HepG2 (cell line): Measurements from ENCODE around the gene SAMD4A. TPM values are rescaled to one million over a fixed set of nuclear protein-coding genes. Genes with fewer than 3 reads are reported as not detected.

Experiments
- ASH2L ChIP-seq: fragments of 300-600, 200-600 bp; sonication (generic); IDR thresholded peaks from 2 replicates; pipeline ENCODE4 v1.7.0; 2017; ENCODE audit warnings: low read depth, mild to moderate bottlenecking, moderate library complexity, mixed read lengths, low read length; ENCODE audit not compliant: insufficient read length
- ETV5 ChIP-seq: IDR thresholded peaks from 2 replicates; pipeline ENCODE4 v1.6.1; 2018; ENCODE audit warnings: missing biosample characterization, missing genetic modification reagents, inconsistent platforms, borderline replicate concordance
- MAX ChIP-seq: IDR thresholded peaks from 2 replicates; pipeline ENCODE4 v1.6.1; 2012; ENCODE audit warnings: inconsistent platforms
- NFIB ChIP-seq: sonication (generic); formaldehyde crosslinking; IDR thresholded peaks from 2 replicates; pipeline ENCODE4 v1.9.0; 2021; ENCODE audit warnings: missing genetic modification reagents, mild to moderate bottlenecking, borderline replicate concordance
- PHF20 ChIP-seq: sonication (generic); formaldehyde crosslinking; IDR thresholded peaks from 2 replicates; pipeline ENCODE4 v1.5.0; 2020; ENCODE audit warnings: mild to moderate bottlenecking, missing genetic modification reagents
- POLR2A ChIP-seq, 2 experiments: IDR thresholded peaks; 2 replicates each; pipeline ENCODE4 v1.6.1; 2011; ENCODE audit warnings: low read depth in 2 of 2, low read length in 2 of 2, mild to moderate bottlenecking in 1 of 2, moderate library complexity in 1 of 2; ENCODE audit not compliant: insufficient read depth in 1 of 2
- SETDB1 ChIP-seq: sonication (generic); formaldehyde crosslinking; IDR thresholded peaks from 2 replicates; pipeline ENCODE4 v1.5.1; 2020; ENCODE audit warnings: missing genetic modification reagents, mild to moderate bottlenecking, borderline replicate concordance
- SMYD3 ChIP-seq: sonication (generic); formaldehyde crosslinking; IDR thresholded peaks from 2 replicates; pipeline ENCODE4 v1.8.1; 2023; ENCODE audit warnings: mild to moderate bottlenecking, missing genetic modification reagents
- ZBTB25 ChIP-seq: IDR thresholded peaks from 2 replicates; pipeline ENCODE4 v1.6.1; 2018; ENCODE audit warnings: missing genetic modification reagents
- ZBTB3 ChIP-seq: sonication (generic); formaldehyde crosslinking; IDR thresholded peaks from 2 replicates; pipeline ENCODE4 v1.4.0; 2020; ENCODE audit warnings: low read depth, mild to moderate bottlenecking, moderate library complexity, missing genetic modification reagents, borderline replicate concordance
- ZMYM4 ChIP-seq: sonication (generic); formaldehyde crosslinking; IDR thresholded peaks from 2 replicates; pipeline ENCODE4 v1.8.1; 2023; ENCODE audit warnings: mild to moderate bottlenecking, missing genetic modification reagents
- ZNF207 ChIP-seq: fragments of 450-650 bp; IDR thresholded peaks from 2 replicates; pipeline ENCODE4 v1.6.1; 2016; ENCODE audit warnings: antibody characterized with exemption, borderline replicate concordance
- ZNF281 ChIP-seq: sonication (generic); formaldehyde crosslinking; IDR thresholded peaks from 2 replicates; pipeline ENCODE4 v1.4.0; 2020; ENCODE audit warnings: missing genetic modification reagents, borderline replicate concordance
- ZNF296 ChIP-seq: sonication (generic); formaldehyde crosslinking; conservative IDR thresholded peaks from 2 replicates; pipeline ENCODE4 v1.5.0; 2020; ENCODE audit warnings: mild to moderate bottlenecking, missing genetic modification reagents
- ZNF337 ChIP-seq: sonication (generic); formaldehyde crosslinking; IDR thresholded peaks from 2 replicates; pipeline ENCODE4 v1.5.1; 2020; ENCODE audit warnings: missing genetic modification reagents, low read depth, mild to moderate bottlenecking, borderline replicate concordance
- ZNF383 ChIP-seq: sonication (generic); formaldehyde crosslinking; IDR thresholded peaks from 2 replicates; pipeline ENCODE4 v1.4.0; 2020; ENCODE audit warnings: missing genetic modification reagents, mild to moderate bottlenecking, borderline replicate concordance
- ZNF615 ChIP-seq: sonication (generic); formaldehyde crosslinking; IDR thresholded peaks from 2 replicates; pipeline ENCODE4 v1.5.0; 2020; ENCODE audit warnings: mild to moderate bottlenecking, missing genetic modification reagents, borderline replicate concordance
- polyA plus RNA-seq, 8 experiments: library from polyadenylated mRNA; depleted of rRNA in 3 of 8; stranded (reverse) in 7 of 8; unstranded in 1 of 8; fragments of >200 nt; fragmentation: Illumina TruSeq in 4 of 8; extraction: Trizol in 4 of 8; gene quantifications; 2 replicates each; pipeline versions ENCODE4 v1.2.1 to v1.2.3, GENCODE V29; 2011 to 2016; ENCODE audit warnings: low read depth in 4 of 8, missing spikeins in 1 of 8, mixed read lengths in 1 of 8; ENCODE audit not compliant: insufficient read depth in 1 of 8
- total RNA-seq, 5 experiments: library from RNA; depleted of rRNA; stranded (reverse); fragments of >200 nt; fragmentation: Illumina TruSeq; extraction: Trizol; gene quantifications; 2 replicates each; pipeline ENCODE4 v1.2.3, GENCODE V29; 2016; ENCODE audit warnings: low read depth in 1 of 5
- TF ChIP-seq, protein P1 (sequence below): sonication (generic); formaldehyde crosslinking; IDR thresholded peaks from 2 replicates; pipeline ENCODE4 v1.5.1; 2020; ENCODE audit warnings: missing genetic modification reagents, mild to moderate bottlenecking, borderline replicate concordance
- TF ChIP-seq, protein P2 (sequence below): sonication (generic); formaldehyde crosslinking; IDR thresholded peaks from 2 replicates; pipeline ENCODE4 v1.4.0; 2020; ENCODE audit warnings: missing genetic modification reagents
- TF ChIP-seq, protein P3 (sequence below): fragments of 450-650 bp; IDR thresholded peaks from 2 replicates; pipeline ENCODE4 v1.6.1; 2016
- TF ChIP-seq, protein P4 (sequence below): sonication (generic); formaldehyde crosslinking; IDR thresholded peaks from 2 replicates; pipeline ENCODE4 v1.4.0; 2020; ENCODE audit warnings: missing genetic modification reagents, borderline replicate concordance

SAMD4A gene
- total and polyA plus RNA-seq, 2 of the 13 experiments (the other 11 are each of a cell fraction or from before 2014, with no cell fraction given): 11.8 to 13.0 TPM

GRCh38 chr14:54691525-54692283 is 124.8 kb downstream of the SAMD4A start (continued):
- TF ChIP-seq ZNF383 (CRISPR knock-in tag): no peak
- TF ChIP-seq NFIB (CRISPR knock-in tag): no peak
- no peak for TF ChIP-seq MAX
- TF ChIP-seq ZNF615 (CRISPR knock-in tag): no peak
- no peak for TF ChIP-seq ZNF337
- TF ChIP-seq SMYD3 (CRISPR knock-in tag): no peak
- TF ChIP-seq, protein P1, sequence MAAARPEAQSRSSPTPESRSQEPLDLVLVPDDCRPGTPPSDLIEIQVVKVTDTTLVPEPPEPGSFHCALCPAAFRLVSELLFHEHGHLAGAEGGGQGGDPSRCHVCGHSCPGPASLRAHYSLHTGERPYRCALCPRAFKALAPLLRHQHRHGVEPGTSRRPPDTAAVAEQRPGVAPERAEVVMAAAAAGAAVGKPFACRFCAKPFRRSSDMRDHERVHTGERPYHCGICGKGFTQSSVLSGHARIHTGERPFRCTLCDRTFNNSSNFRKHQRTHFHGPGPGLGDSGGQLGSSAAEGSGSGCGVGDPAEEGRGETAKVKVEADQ (CRISPR knock-in tag): 0 out of 2 replicates have a peak, but pooled peaks have one; percentile 22
- no peak for TF ChIP-seq ZNF207
- no peak for TF ChIP-seq SETDB1 (CRISPR knock-in tag)
- TF ChIP-seq ZBTB3 (CRISPR knock-in tag): no peak
- TF ChIP-seq ETV5 (CRISPR knock-in tag): no peak
- TF ChIP-seq PHF20 (CRISPR knock-in tag): no peak
- TF ChIP-seq, protein P2, sequence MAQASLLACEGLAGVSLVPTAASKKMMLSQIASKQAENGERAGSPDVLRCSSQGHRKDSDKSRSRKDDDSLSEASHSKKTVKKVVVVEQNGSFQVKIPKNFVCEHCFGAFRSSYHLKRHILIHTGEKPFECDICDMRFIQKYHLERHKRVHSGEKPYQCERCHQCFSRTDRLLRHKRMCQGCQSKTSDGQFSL: no peak
- TF ChIP-seq ASH2L: no peak
- TF ChIP-seq, protein P3, sequence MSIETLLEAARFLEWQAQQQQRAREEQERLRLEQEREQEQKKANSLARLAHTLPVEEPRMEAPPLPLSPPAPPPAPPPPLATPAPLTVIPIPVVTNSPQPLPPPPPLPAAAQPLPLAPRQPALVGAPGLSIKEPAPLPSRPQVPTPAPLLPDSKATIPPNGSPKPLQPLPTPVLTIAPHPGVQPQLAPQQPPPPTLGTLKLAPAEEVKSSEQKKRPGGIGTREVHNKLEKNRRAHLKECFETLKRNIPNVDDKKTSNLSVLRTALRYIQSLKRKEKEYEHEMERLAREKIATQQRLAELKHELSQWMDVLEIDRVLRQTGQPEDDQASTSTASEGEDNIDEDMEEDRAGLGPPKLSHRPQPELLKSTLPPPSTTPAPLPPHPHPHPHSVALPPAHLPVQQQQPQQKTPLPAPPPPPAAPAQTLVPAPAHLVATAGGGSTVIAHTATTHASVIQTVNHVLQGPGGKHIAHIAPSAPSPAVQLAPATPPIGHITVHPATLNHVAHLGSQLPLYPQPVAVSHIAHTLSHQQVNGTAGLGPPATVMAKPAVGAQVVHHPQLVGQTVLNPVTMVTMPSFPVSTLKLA: no peak
- TF ChIP-seq ZBTB25 (CRISPR knock-in tag): 0 out of 2 replicates have a peak, but pooled peaks have one; percentile 47
- TF ChIP-seq ZMYM4 (CRISPR knock-in tag): peak; percentile 51; the same call in 1 of the 2 replicates
- no peak for TF ChIP-seq ZNF281
- TF ChIP-seq ZNF296 (CRISPR knock-in tag): no peak
- TF ChIP-seq, protein P4, sequence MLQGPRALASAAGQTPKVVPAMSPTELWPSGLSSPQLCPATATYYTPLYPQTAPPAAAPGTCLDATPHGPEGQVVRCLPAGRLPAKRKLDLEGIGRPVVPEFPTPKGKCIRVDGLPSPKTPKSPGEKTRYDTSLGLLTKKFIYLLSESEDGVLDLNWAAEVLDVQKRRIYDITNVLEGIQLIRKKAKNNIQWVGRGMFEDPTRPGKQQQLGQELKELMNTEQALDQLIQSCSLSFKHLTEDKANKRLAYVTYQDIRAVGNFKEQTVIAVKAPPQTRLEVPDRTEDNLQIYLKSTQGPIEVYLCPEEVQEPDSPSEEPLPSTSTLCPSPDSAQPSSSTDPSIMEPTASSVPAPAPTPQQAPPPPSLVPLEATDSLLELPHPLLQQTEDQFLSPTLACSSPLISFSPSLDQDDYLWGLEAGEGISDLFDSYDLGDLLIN (CRISPR knock-in tag): no peak
- no peak for TF ChIP-seq POLR2A (IDR thresholded peaks at IDR 0.05; ENCODE audit: insufficient read depth in 1 of 2, low read depth in 2 of 2, low read length in 2 of 2)
